Right cardiac atrium (tissue), 5 donors: ENCODE data around the gene FRMD4A. TPM values are rescaled to one million over a fixed set of nuclear protein-coding genes. Genes with fewer than 3 reads are reported as not detected.
A peak's percentile ranks its signal among the peaks of the same experiment; 100 is the strongest.

Experiments used
- ATAC-seq, 2 donors: fragments of 200-7000 bp; cut with Tn5 transposase; one replicate each; pipeline versions ENCODE4 v1.8.0 to v1.9.1; 2020; ENCODE audit warnings: moderate library complexity in 2 of 2, mild to moderate bottlenecking in 1 of 2
- DNase-seq, 3 donors: peaks; one replicate each; pipeline ENCODE4 v3.0.0-alpha.2; 2020
- H3K27ac ChIP-seq: one replicate; pipeline ENCODE4 v1.5.1; 2013; ENCODE audit warnings: mild to moderate bottlenecking, low read length, control low read depth, moderate library complexity
- H3K27me3 ChIP-seq: one replicate; pipeline ENCODE4 v1.6.1; 2013; ENCODE audit not compliant: control insufficient read depth, insufficient read depth
- H3K4me1 ChIP-seq: one replicate; pipeline ENCODE4 v1.6.1; 2013; ENCODE audit warnings: low read length; ENCODE audit not compliant: control insufficient read depth, insufficient read depth
- H3K4me3 ChIP-seq: one replicate; pipeline ENCODE4 v1.5.1; 2013; ENCODE audit warnings: low read length, control low read depth
- H3K9me3 ChIP-seq: one replicate; pipeline ENCODE4 v1.6.1; 2013; ENCODE audit warnings: low read length; ENCODE audit not compliant: control insufficient read depth
- WGBS: extraction: QIAGEN DNeasy Blood & Tissue Kit; methylation state at CpG from one replicate; pipeline ENCODE4 v1.1.7; 2013; 5-methylcytosine and 5-hydroxymethylcytosine counted together
- intact Hi-C, 4 donors: fragments of 100-400 bp; cut with DNase I; formaldehyde crosslinking; loops; one replicate each; pipeline versions ENCODE4 v1.11.0 to v1.14.0; 2022 to 2023
- polyA plus RNA-seq: library from polyadenylated mRNA; stranded (reverse); fragments of 200-250 nt; gene quantifications from one replicate; pipeline ENCODE4 v1.2.3, GENCODE V29; 2013
- total RNA-seq, 4 donors: library from RNA; stranded (reverse); fragmentation: NEBNext Ultra II Directional; extraction: Animal tissue kit (Norgen Biotek cat#: 25700); gene quantifications; one replicate each; pipeline ENCODE4 v1.2.1, GENCODE V29; 2021
- donor health status: healthy with polysubstance abuse.
- donor health status: DM: no; HTN: yes; CAD: no.
- donor health status: DM: no; HTN: no; CAD: no.
- donor health status: DM: no; HTN: yes; CAD: no; lungs with severe emphysema.
- donor health status: DM: yes; HTN: yes; CAD: no.

FRMD4A gene
- total and polyA plus RNA-seq, 5 donors, result 14.8 to 30.3 (median 25.1) TPM

GRCh38 chr10:14009371-14010100, 321.2 kb downstream of the FRMD4A start:
- peak overlapping the region; percentile 9 for H3K27ac ChIP-seq
- H3K4me3 ChIP-seq, result peak overlapping the region; percentile 19
- H3K27me3 ChIP-seq, result no peaks in the 10 kb centered on the region
- peak in 1 of 2 donors; percentile 35 for ATAC-seq
- no peaks in the 10 kb centered on the region for H3K9me3 ChIP-seq
- H3K4me1 ChIP-seq, result peaks cover 4% of the 10 kb centered on the region
- intact Hi-C loops, result no loop called here
- 29% methylated on average over 24 of the region's 24 CpGs for WGBS
- no peak for DNase-seq

- Histone ChIP-seq H3K4me3 (peak overlapping the region; percentile 37), H3K27ac (no peak overlapping the region), H3K4me1 (peaks cover 4% of the 10 kb centered on the region), H3K9me3 (no peaks in the 10 kb centered on the region), H3K27me3 (no peaks in the 10 kb centered on the region)
- ATAC-seq (no peak), DNase-seq (no peak)
- intact Hi-C loops, result no loop called here
- WGBS, result 51% methylated on average over 9 of the region's 9 CpGs
These were observed 322.0 kb downstream of the FRMD4A start for GRCh38 chr10:14008740-14009080.

GRCh38 chr10:14004536-14004935, 326.2 kb downstream of the FRMD4A start:
- WGBS, result 92% methylated on average over 4 of the region's 4 CpGs
- DNase-seq (no peak), ATAC-seq (no peak)
- no peaks in the 10 kb centered on the region for H3K9me3 ChIP-seq
- H3K4me3 ChIP-seq, result no peak overlapping the region
- no peaks in the 10 kb centered on the region for H3K4me1 ChIP-seq
- intact Hi-C loops, result no loop called here
- no peak overlapping the region for H3K27ac ChIP-seq
- H3K27me3 ChIP-seq, result no peaks in the 10 kb centered on the region

GRCh38 chr10:14003517-14004184, 327.1 kb downstream of the FRMD4A start:
- no peaks in the 10 kb centered on the region for H3K9me3 ChIP-seq
- no peak overlapping the region for H3K27ac ChIP-seq
- DNase-seq, result no peak
- H3K4me3 ChIP-seq, result no peak overlapping the region
- H3K27me3 ChIP-seq, result no peaks in the 10 kb centered on the region
- no peak for ATAC-seq
- H3K4me1 ChIP-seq, result no peaks in the 10 kb centered on the region
- WGBS, result 82% methylated on average over 9 of the region's 9 CpGs
- intact Hi-C loops, result no loop called here

GRCh38 chr10:14001298-14002040, 329.3 kb downstream of the FRMD4A start:
- Histone ChIP-seq H3K4me1 (no peaks in the 10 kb centered on the region), H3K4me3 (no peak overlapping the region), H3K27ac (no peak overlapping the region), H3K9me3 (no peaks in the 10 kb centered on the region), H3K27me3 (no peaks in the 10 kb centered on the region)
- DNase-seq, result no peak
- ATAC-seq, result no peak
- WGBS, result 88% methylated on average over 10 of the region's 10 CpGs
- intact Hi-C loops, result no loop called here

GRCh38 chr10:13998163-13998835, 332.4 kb downstream of the FRMD4A start:
- H3K27me3 ChIP-seq, result no peaks in the 10 kb centered on the region
- WGBS, result 27% methylated on average over 5 of the region's 5 CpGs
- DNase-seq (no peak), ATAC-seq (peak in 1 of 2 donors; percentile 53)
- no peak overlapping the region for H3K27ac ChIP-seq
- intact Hi-C loops, result no loop called here
- no peak overlapping the region for H3K4me3 ChIP-seq
- no peaks in the 10 kb centered on the region for H3K4me1 ChIP-seq
- H3K9me3 ChIP-seq, result no peaks in the 10 kb centered on the region

- intact Hi-C loops, result no loop called here
- DNase-seq (no peak), ATAC-seq (no peak)
- H3K9me3 ChIP-seq, result no peaks in the 10 kb centered on the region
- no peak overlapping the region for H3K4me3 ChIP-seq
- 77% methylated on average over 2 of the region's 2 CpGs for WGBS
- H3K4me1 ChIP-seq, result peaks cover 2% of the 10 kb centered on the region
- no peak overlapping the region for H3K27ac ChIP-seq
- H3K27me3 ChIP-seq, result no peaks in the 10 kb centered on the region
These were observed 333.1 kb downstream of the FRMD4A start for GRCh38 chr10:13997650-13998049.

GRCh38 chr10:13994932-13995331, 335.8 kb downstream of the FRMD4A start:
- Histone ChIP-seq H3K4me3 (no peak overlapping the region), H3K27me3 (no peaks in the 10 kb centered on the region), H3K4me1 (peaks cover 8% of the 10 kb centered on the region), H3K27ac (no peak overlapping the region), H3K9me3 (no peaks in the 10 kb centered on the region)
- 70% methylated on average over 5 of the region's 5 CpGs for WGBS
- no peak for ATAC-seq
- DNase-seq, result no peak
- intact Hi-C loops, result no loop called here

GRCh38 chr10:13993673-13994089, 337.0 kb downstream of the FRMD4A start:
- 71% methylated on average over 3 of the region's 3 CpGs for WGBS
- intact Hi-C loops, result no loop called here
- Histone ChIP-seq H3K4me1 (peaks cover 8% of the 10 kb centered on the region), H3K27ac (no peak overlapping the region), H3K4me3 (no peak overlapping the region), H3K9me3 (no peaks in the 10 kb centered on the region), H3K27me3 (no peaks in the 10 kb centered on the region)
- DNase-seq (no peak), ATAC-seq (no peak)

- peak in 2 of 3 donors; percentile 61 to 74 for DNase-seq
- no peaks in the 10 kb centered on the region for H3K27me3 ChIP-seq
- no peak overlapping the region for H3K4me3 ChIP-seq
- H3K9me3 ChIP-seq, result no peaks in the 10 kb centered on the region
- no peak overlapping the region for H3K27ac ChIP-seq
- intact Hi-C loops, result no loop called here
- 27% methylated on average over 2 of the region's 2 CpGs for WGBS
- peaks cover 8% of the 10 kb centered on the region for H3K4me1 ChIP-seq
- peak; percentile 32 to 43 for ATAC-seq
These were observed 337.6 kb downstream of the FRMD4A start for GRCh38 chr10:13993169-13993568.

- no peak for DNase-seq
- 58% methylated on average over 5 of the region's 5 CpGs for WGBS
- peaks cover 8% of the 10 kb centered on the region for H3K4me1 ChIP-seq
- peak overlapping the region; percentile 65 for H3K27ac ChIP-seq
- ATAC-seq, result peak in 1 of 2 donors; percentile 28
- H3K4me3 ChIP-seq, result no peak overlapping the region
- intact Hi-C loops, result no loop called here
- H3K27me3 ChIP-seq, result no peaks in the 10 kb centered on the region
- no peaks in the 10 kb centered on the region for H3K9me3 ChIP-seq
These were observed 339.4 kb downstream of the FRMD4A start for GRCh38 chr10:13991353-13991752.
